Mucosa of gallbladder (tissue), 1 donor: ENCODE measurements around the gene FARS2. TPM values are rescaled to one million over a fixed set of nuclear protein-coding genes. Genes with fewer than 3 reads are reported as not detected.
"Not testable (repeated sequence)": the region's sequence is repeated elsewhere in the genome, so short reads cannot be mapped to it uniquely, and the experiment has no call there.

Experiments
- DNase-seq: peaks from one replicate; pipeline ENCODE4 v3.0.0-alpha.2; 2020; ENCODE audit warnings: low spot score
- total RNA-seq: library from RNA; stranded (reverse); gene quantifications from one replicate; pipeline ENCODE4 v1.2.1, GENCODE V29; 2021
- donor health status: DM: no; HTN: no; CAD: no.

The FARS2 gene
- total RNA-seq, 1 donor from 2014 or later: 15.7 TPM

DNA sequence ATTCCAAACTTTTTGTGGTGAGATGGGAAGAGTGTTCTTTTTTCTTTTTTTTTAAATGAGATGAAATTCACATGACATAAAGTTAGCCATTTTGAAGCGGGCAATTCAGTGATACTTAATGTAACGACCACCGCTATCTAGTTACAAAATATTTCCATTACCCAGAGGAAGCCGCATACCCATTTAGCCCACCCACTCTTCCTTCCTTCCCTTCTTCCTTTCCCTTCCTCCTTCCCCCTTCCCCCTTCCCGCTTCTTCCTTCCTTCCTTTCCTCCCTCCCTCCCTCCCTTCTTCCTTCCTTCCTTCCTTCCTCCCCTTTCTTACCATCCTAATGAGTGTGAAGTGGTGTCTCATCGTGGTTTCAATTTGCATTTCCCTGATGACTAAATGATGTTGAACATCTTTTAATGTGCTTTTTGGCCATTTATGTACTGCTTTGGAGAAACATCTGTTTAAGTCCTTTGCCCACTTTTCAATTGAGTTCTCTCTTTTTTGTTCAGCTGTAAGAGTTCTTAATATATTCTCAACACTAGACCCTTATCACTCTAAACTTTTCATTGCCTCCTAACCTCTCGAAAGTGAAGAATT lies 371.1 kb downstream of the FARS2 start:
- no peak for DNase-seq

DNA sequence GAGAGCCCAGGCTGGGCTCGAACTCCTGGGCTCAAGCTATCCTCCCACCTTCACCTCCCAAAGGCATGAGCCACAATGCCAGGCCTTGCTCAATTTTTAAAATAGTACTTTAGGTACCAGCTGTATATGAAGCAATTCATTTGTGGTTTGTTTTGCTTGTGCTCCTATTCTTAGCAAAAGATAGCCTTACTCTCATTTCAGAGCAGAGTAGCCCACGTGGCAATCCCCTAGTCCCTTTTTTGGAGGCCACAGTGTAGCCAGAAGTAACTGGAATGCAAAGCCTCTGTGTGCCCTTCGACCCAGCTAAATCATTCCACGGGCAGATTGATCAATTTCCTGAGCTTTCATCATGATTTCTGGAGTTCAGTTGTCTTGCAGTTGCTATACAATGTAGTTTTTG lies 373.2 kb downstream of the FARS2 start:
- DNase-seq: no peak

DNA sequence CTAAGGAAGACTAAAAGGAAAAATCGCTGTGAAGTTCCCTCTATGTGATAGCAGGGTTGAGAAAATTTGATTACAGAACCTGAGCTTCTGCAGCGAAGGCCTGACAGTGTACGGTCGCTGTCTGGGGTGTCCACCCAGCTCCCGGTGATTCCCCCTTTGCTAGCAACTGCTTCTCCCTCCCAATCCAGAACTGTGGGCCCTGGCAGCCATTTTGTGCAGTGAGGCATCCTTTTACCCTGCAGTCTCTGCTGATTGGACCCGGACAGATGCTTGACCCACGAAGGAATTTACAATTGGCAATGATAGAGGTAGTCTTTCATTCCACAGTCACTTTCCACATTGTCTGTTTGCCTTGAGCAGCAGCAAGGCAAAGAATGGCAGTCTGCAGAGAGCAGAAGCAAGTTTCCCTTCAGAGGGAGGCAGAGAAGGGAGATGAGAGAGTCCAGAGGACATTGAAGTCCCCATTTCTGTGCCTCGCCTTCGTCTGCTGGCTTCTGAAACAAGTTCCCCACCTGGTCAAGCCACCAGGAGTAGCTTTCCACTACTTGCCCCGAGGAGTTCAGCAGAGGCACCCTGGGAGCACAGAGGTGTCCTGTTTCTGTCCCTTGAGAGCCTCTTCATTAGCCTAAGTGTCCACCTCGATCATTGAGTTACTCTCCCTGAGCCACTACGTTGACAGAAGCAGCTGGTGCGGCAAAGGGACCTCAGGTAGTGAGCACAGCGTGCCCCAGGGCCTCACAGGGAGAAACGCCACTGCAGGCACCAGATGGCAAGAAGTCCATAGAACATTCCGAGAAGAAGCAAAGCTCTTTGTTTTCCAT lies 375.1 kb downstream of the FARS2 start:
- no peak for DNase-seq

DNA sequence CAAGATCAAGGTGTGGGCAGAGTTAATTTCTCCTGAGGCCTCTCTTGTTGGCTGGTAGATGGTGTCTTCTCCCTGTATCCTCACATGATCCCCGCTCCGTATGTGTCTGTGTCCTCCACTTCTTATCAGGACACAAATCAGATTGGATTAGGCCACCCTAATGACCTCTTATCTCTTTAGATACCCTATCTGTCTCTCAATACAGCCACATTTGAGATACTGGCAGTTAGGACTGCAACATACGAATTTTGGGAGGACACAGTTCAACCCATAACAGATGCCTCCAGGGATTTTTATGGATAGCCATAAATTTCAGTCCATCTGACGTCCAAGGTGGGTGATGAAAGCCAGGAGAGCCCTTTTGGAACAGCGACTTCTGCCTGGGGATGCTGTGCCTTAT lies 376.4 kb downstream of the FARS2 start:
- DNase-seq: no peak

DNA sequence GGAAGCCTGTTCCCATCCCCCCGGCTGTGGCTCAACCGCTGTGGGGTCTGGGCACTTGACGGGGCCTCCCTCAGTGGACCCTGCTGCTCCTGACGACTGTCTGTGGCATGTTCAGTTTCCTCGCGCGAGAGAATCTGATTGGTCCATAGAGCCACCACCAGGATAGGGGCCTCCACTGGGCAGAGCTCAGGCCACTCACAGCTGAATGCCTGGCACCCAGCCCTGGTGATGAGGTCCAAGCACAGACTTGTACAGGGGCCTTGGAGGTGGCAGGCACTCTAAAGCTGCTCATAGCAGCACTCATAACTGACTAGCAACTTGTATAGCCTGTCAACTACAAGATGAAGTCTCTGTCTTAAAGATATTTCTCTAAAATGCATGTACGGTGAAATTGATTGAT lies 377.4 kb downstream of the FARS2 start:
- no peak for DNase-seq

DNA sequence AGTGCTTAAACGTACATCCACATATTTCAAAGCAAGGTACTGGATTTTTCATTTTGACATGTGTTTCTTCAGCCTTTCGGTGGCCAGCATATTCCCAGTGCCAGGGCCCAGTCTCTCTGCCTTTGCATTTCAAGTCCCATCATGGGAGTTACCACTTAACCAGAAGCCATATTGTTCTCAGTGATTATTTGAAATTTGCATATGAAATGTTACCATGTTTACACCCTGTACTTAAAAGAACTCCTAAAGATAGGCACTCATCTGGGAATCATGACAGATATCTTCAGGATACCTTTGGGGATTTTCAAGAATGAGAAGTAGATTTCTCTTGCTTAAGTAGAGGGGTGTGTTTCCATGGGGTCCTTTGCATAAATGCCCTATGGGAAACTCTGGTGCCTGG lies 377.9 kb downstream of the FARS2 start:
- no peak for DNase-seq

DNA sequence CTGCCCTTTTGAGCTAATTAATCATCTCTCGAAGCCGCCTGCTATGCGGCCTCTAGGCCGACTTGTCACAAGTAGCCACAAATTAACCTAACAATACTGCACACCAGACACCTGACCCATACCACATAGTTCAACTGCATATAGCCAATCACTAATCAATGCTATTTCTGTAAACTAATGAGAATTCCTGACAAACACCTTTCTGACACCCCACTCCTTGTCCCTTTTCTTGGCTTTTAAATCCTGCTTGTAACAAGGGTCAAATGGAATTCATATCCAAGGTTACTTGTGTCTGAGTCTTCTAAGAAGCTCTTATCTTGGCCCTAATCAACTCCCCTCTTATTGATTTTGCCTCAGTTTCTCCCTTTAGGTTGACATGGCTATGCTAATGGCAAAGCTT lies 379.3 kb downstream of the FARS2 start:
- no peak for DNase-seq

DNA sequence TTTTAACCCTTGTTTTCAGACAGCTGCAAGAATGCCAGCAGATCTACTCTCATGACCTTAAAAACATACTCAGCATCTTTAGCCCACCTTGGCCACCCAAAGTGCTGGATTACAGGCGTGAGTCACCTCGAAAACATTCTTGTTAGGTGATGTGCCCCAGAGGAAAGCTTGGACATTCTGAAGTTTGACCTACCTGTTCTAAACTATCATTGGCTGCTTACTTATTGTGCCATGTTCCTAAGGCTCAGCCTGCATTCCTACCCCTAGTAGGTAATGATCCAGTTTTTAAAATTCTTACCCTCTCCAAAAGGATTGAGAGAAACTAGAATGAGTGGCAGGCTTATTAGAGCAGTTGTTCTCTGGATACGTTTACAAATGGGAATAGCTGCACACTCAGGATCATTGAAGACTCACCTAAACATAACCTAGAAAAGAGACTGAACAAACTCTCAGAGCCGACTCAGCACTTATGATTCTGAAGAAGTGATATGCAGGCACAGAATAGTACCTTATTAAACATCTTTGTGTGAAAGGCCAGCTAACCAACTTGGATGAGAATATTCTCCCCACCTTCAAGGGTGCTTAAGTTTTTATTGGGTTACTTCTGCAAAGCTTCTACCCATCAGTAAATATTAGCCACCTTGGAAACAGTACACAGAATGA lies 383.3 kb downstream of the FARS2 start:
- DNase-seq: no peak

DNA sequence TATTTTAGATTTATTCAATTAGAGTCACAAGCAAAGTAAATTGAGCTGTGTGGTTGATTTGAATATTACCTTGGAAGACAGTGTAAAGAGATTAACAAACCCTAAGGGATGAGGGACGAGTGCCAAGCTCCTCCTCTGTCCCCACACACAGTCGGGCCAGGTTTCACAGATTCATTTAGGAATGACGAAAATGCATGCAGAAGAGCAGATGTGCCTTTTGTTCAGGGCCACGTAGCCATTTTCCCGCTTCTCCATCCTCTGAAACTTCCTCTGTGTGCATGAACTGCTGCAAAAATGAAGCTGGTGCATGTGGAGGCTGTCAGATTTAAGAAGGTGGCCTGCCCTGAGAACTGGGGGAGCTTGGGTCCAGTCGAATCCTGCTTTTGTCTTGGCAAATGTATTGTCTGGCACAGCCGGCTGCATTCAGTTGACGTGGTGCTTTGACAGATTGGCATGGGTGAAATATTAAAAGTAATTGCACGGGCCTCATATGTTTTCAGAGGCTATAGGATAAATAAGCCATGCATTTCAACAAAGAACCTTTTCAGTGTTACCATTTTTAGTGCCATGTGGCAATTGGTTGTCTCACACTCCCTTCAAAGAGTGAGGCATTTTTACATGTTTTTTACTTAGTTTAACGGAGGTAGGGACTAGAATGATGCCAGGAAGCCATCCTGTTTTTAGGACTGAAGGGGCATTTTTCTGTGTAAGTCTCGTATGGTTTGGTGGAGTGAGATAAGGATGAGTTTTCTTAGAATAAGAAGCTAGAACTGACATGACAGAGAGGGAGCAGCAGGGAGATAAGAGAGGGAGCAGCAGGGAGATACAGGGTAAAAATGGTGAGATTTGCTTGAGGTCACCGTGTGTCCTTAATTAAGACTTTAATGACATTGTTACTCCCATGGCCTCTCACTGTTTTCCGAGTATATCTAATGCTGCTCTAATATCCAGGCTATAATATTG lies 384.3 kb downstream of the FARS2 start:
- DNase-seq: no peak

DNA sequence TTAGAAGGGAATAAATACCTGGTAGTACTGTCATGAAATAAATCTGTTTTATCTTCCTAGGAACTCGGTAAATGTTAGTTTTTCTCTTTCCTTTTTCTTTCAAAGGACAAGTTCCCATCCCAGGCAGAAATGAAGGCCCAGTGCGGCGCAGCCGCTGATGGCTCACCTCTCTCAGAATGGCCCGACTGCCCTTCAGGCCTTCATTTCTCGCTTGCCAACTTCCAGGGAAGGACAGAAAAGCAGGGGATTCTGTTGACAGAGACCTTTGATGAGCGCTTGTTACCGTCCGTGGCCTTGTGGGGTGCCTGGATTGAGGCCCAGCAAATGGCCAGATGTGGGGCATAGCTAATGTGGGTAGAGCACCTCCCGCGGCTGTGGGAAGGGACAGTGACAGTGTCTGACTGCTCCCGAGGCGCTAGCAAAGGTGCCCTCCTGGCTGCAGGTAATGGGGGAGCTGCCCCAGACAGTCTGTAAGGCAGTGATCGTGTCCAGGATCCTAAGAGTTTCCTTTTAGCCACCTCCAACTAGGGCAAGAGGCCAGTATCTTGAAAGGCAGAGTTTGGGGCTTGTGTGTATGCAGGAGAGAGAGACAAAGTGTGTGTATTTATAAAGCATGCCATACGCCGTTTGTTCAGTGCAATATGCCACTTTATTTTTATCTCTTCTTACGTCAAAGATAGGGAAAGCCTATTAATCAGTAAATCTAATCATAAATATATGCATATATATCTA lies 391.3 kb downstream of the FARS2 start:
- DNase-seq: no peak

DNA sequence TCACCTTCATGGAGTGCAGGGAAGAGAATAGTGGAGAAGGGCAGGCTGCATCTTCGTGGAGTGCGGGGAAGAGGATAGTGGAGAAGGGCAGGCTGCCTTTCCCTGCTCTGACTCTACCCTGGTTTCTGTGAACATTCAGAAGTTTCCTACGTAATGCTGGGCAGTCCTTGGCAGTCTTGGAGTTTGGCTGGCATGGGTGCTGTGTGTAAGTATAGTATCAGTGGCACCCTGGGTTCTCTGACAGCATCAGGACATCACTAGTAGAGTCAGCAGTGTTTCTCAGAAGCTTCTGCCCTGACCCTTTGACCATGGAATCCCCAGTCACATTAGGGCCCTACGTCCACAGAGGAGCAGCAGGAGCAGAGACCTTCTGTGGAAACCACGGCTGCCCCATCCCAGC lies 392.5 kb downstream of the FARS2 start:
- DNase-seq: no peak

DNA sequence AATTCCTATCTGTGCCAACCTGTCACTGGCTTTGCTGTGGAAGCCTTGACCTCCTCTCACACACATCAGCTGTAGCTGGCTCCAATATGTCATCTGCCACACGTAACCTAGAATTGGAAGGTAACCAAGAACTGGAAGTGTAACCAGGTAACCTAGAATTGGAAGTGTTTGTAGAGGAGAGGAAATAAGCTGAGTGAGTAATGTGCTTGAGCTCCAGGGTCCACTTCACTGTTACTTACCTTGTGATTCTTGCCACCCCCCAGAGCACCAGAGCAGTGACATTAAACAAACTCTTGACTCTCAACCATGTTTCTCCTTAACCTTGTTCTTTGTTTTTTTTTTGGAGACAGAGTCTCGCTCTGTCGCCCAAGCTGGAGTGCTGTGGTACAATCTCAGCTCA lies 394.9 kb downstream of the FARS2 start:
- DNase-seq: no peak

DNA sequence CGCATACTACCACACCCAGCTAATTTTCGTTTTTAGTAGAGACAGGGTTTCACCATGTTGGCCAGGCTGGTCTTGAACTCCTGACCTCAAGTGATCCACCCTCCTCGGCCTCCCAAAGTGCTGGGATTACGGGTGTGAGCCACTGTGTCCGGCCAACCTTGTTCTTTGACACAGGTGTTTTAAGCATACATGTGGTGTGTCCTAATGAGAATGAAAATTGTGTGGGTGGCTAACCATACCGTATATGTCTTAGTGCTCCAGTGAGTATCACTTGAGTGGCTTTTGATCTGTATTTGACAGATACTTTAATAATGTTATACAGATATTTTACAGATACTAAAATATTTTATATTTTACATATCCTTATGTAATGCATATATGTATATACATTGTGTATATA lies 395.4 kb downstream of the FARS2 start:
- DNase-seq: not testable (repeated sequence)

DNA sequence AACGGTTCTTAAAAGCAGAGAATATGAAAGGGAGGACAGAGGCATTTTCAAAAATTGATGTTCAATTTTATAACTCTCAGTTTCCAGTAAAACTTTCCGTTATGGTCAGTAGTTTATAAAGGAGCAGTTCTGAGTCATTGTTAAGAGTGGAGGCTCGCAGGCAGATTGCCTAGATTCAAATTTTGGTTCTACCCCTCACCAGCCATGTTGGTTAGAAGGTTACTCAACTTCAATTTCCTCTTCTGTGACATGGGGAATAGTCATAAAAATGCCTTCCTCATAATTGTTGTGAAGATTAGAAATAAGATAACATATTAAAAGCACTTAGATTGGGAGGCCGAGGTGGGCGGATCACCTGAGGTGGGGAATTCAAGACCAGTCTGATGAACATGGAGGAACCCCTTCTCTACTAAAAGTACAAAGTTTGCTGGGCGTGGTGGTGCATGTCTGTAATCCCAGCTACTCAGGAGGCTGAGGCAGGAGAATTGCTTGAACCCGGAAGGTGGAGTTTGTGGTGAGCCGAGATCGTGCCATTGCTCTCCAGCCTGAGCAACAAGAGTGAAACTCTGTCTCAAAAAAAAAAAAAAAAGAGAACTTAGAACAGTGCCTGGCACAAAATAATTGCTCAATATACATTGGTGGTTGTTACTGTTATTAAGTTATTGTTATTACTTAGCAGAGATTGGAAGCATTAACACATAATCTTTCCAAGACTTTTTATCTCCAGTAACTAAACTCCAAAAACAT lies 396.5 kb downstream of the FARS2 start:
- no peak for DNase-seq

DNA sequence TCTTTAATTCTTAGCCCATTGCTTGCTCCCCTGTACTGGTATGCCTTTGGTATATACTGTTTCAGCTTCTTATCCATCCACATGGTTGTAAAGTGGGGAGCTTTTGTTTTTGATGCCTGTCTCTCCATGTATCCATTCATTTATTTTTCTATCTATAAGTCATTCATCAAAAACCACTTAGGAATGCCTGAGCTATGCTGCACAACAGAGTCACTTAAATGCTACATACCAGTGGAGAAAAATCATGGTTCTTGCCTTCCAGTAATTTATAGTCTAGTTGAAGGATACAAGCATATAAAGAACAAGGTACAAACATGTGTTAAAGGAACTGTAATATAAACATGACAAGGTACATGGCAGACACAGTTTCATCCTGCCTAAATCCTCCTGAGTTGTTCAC lies 398.2 kb downstream of the FARS2 start:
- DNase-seq: no peak

DNA sequence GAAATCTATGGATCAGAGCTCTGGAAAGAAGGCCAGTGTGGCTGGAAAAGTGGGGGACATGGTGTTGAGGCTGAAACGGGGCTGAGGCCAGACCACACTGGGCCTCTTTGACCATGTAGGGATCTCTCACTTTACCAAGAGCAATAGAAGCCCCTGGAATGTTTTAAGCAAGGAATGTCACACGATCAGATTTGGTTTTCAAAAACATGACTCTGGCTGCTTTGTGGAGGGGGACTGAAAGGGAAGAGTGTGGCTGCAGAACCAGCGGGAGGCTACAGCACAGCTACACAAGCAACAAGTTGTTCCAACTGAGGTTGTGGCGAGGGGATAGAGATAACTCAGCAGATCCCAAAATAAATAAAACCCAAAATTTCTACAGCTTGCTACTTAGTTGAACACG lies 399.5 kb downstream of the FARS2 start:
- DNase-seq: no peak

DNA sequence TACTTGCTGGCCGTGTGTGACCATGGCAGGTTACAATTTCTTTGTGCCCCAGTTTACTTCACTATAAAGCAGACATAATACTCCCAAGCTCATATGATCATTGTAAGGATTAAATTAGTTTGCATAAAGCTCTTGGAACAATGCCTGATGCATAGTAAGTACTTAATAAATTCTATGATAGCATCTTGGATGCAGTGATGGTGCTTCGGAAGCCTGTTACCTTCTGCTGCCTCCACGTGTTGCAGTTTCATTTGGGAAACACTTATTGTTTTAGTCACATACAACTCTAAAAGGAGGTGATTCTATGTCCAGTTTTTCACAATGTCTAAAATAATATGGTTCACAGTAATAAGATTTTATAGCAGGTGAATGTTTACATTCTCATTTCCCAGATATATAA lies 401.5 kb downstream of the FARS2 start:
- DNase-seq: no peak

DNA sequence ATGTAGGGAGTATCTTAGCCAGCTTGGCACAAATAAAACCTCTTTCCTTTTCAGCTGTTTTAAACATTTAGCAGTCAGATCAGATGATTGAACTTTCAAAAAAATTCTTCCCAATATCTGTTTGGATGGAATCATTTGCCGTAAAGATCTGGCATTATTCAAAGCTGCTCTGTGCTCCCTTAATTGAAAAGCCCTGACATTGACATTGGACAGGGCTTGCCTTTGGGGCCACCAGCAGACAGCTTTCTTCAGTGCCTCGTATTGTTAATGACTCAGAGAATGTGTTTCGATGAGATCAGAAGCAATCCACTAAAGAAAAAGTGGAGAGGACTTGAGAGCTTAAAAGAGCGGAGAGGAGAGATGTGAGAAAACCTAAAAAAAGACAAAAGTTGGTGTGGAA lies 401.9 kb downstream of the FARS2 start:
- DNase-seq: no peak

DNA sequence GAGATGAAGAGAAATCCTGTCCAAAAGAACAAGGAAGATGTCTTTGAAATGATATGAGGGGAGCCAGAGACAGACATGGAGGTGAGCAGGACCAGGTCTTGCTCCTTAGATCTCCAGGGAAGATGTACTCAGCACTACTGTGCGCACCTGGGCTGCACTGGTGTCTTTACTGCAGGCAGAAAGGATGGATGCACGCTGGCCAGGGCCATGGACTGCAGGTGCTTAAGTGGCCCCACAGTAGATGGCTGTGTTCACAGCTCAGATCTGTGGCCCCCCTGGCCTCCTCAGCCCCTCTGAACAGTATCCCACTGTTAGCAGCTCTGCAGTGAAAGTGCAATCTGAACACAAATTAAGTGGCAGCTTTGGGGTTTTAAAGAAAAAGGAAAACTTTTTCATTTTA lies 402.4 kb downstream of the FARS2 start:
- DNase-seq: no peak

DNA sequence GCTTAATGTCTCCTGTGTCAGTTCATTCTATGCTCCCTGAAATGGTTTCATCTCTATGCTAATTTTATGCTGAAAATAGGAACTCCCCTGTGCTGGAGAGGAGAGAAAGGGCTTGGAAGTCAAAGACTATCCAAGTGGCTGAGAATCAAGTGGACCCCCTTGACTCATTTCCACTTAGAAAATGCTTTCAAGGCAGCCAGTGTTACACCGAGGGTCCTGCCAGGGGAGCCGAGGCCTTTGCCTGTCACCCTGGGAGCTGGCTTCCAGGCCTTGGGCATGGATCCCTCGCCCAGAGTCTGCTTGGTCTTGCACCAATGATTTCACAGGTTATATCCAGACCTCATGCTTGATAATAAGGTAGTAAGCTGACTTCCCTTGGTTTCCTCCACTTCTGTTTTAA lies 402.8 kb downstream of the FARS2 start:
- DNase-seq: no peak

DNA sequence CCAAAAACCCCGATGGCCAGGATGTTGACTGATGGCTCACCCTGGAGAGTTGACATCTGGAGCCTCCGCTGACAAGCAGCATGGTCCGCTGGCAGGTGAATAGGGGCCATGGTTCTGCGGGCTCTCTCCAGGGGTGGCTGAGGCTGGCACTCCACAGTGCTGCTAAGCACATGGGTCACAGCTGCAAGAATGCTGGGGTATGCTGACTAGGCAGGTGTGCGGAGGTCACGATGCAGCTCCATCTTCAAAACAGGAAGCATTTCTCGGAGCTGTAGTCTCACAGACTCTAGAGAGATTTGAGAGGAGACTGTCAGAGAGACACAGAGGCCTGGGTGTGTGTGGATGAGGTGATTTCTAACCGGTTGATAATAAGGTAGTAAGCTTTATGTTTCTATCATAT lies 403.9 kb downstream of the FARS2 start:
- no peak for DNase-seq
